Right lobe of liver (tissue), 4 donors: ENCODE results near the gene MRPL53.

Source experiments
- POLR2A ChIP-seq: fragments of 450-650 bp; IDR thresholded peaks from one replicate; pipeline ENCODE4 v1.6.1; 2017; ENCODE audit warnings: antibody characterized with exemption, mild to moderate bottlenecking
- TF ChIP-seq, protein P1 (sequence below), 4 donors: fragments of 200-600 bp in 3 of 4; fragments of 450-650 bp in 1 of 4; IDR thresholded peaks; one replicate each; pipeline versions ENCODE4 v1.5.1 to v1.8.0; 2016 to 2022; ENCODE audit warnings: antibody characterized with exemption in 4 of 4, mild to moderate bottlenecking in 2 of 4
- donor health status: DM: no; HTN: no; CAD: no.
- donor health status: DM: no; HTN: no; CAD: no.
- donor health status: DM: no; HTN: yes; CAD: no.

DNA sequence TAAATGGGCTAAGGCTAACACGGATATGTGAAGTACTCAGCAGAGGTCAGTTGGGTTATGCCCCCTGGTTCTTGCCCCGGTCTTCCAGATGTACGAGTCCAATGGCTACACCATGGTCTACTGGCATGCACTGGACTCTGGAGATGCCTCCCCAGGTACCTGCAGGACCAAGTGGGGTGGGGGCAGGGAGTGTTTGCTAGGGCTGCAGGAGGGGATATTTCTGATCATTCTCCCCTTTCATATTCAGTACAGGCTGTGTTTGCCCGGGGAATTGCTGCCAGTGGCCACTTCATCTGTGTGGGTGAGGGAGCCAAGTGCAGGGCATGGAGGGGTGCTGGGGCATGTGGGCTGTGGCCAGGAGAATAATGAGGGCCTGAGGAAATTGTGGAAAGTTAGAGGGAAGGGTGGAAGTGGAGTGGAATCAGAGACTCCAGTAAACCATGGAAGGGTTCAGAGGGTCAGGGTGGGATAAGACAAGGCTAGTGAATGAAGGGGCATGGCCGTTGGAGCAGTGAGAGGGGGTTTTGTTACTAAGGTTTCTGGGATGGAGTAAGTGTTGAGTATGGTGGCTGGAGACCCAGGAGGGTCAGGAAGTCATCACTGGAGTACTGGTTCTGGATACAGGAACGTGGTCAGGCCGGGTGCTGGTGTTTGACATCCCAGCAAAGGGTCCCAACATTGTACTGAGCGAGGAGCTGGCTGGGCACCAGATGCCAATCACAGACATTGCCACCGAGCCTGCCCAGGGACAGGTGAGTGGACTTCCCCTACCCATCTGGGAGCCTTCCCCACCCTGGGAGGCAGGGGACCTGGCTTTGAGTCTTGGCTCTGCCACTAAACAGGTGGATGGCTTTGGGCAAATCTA lies 49.0 kb downstream of the MRPL53 start:
- TF ChIP-seq, protein P1, sequence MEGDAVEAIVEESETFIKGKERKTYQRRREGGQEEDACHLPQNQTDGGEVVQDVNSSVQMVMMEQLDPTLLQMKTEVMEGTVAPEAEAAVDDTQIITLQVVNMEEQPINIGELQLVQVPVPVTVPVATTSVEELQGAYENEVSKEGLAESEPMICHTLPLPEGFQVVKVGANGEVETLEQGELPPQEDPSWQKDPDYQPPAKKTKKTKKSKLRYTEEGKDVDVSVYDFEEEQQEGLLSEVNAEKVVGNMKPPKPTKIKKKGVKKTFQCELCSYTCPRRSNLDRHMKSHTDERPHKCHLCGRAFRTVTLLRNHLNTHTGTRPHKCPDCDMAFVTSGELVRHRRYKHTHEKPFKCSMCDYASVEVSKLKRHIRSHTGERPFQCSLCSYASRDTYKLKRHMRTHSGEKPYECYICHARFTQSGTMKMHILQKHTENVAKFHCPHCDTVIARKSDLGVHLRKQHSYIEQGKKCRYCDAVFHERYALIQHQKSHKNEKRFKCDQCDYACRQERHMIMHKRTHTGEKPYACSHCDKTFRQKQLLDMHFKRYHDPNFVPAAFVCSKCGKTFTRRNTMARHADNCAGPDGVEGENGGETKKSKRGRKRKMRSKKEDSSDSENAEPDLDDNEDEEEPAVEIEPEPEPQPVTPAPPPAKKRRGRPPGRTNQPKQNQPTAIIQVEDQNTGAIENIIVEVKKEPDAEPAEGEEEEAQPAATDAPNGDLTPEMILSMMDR (IDR thresholded peaks at IDR 0.05), result no peak
- TF ChIP-seq POLR2A, result no peak
